ENCODE measurements around the gene DCTN4.

- no peak for TF ChIP-seq CTCF (IDR thresholded peaks at IDR 0.05)
- TF ChIP-seq POLR2A (IDR thresholded peaks at IDR 0.05): no peak
Measured at GRCh38 chr5:150753863-150754262, 5.0 kb downstream of the DCTN4 start.

Data from adrenal gland (tissue), 5 donors.